Gastrocnemius medialis (tissue), 4 donors: ENCODE data around the gene UCK1. TPM values are rescaled to one million over a fixed set of nuclear protein-coding genes. Genes with fewer than 3 reads are reported as not detected.
A peak's percentile ranks its signal among the peaks of the same experiment; 100 is the strongest.
"Not testable (repeated sequence)": the region's sequence is repeated elsewhere in the genome, so short reads cannot be mapped to it uniquely, and the experiment has no call there.

Experiments
- ATAC-seq, 2 donors: fragments of 150-250 bp; one replicate each; pipeline ENCODE4 v1.9.1; 2016
- DNase-seq, 2 donors: peaks; one replicate each; pipeline ENCODE4 v3.0.0-alpha.2; 2019
- H3K27ac ChIP-seq, 4 donors: fragments of 200-600 bp; sonication (generic); 1 replicate in 1 of 4; 2 replicates in 3 of 4; pipeline ENCODE4 v1.5.1; 2016 to 2018; ENCODE audit warnings: mild to moderate bottlenecking in 2 of 4, moderate library complexity in 1 of 4
- H3K27me3 ChIP-seq, 3 donors: fragments of 200-600 bp; sonication (generic) in 2 of 3; 1 replicate in 1 of 3; 2 replicates in 2 of 3; pipeline versions ENCODE4 v1.5.1 to v1.6.0; 2016 to 2019; ENCODE audit warnings: mild to moderate bottlenecking in 1 of 3, moderate library complexity in 1 of 3
- H3K36me3 ChIP-seq, 2 donors: fragments of 200-600 bp; sonication (generic) in 1 of 2; one replicate each; pipeline ENCODE4 v1.5.1; 2017 to 2018
- H3K4me1 ChIP-seq, 2 donors: fragments of 200-600 bp; sonication (generic) in 1 of 2; one replicate each; pipeline ENCODE4 v1.5.1; 2016 to 2017; ENCODE audit warnings: mild to moderate bottlenecking in 2 of 2
- H3K4me3 ChIP-seq, 4 donors: fragments of 200-600 bp; sonication (generic) in 3 of 4; 1 replicate in 1 of 4; 2 replicates in 3 of 4; pipeline ENCODE4 v1.5.1; 2016 to 2019; ENCODE audit warnings: mild to moderate bottlenecking in 2 of 4
- H3K9me3 ChIP-seq, 3 donors: fragments of 200-600 bp; sonication (generic) in 2 of 3; 1 replicate in 1 of 3; 2 replicates in 2 of 3; pipeline ENCODE4 v1.5.1; 2016 to 2019
- POLR2A ChIP-seq, 2 donors: fragments of 450-650 bp; IDR thresholded peaks; one replicate each; pipeline ENCODE4 v1.6.1; 2017; ENCODE audit warnings: antibody characterized with exemption in 2 of 2, mild to moderate bottlenecking in 2 of 2, moderate library complexity in 2 of 2
- in situ Hi-C, 4 donors: fragments of 200-750 bp; cut with MboI; loops; one replicate each; pipeline versions ENCODE4 v1.15.0 to v1.8.0; 2017; ENCODE audit warnings: low sequenced_read_pairs in 4 of 4
- intact Hi-C: fragments of 100-400 bp; cut with DNase I; formaldehyde crosslinking; loops from one replicate; pipeline ENCODE4 v1.15.1; 2023; ENCODE audit warnings: low total_unique reads
- total RNA-seq, 4 donors: library from RNA; depleted of rRNA; stranded (reverse); fragments of >200 nt; gene quantifications; one replicate each; pipeline versions ENCODE4 v1.1.0 to v1.2.3, GENCODE V29; 2016
- TF ChIP-seq, protein P1 (sequence below), 5 experiments: fragments of 450-650 bp in 3 of 5; fragments of 200-600 bp in 2 of 5; sonication (generic) in 2 of 5; IDR thresholded peaks in 4 of 5; conservative IDR thresholded peaks in 1 of 5; 1 replicate in 4 of 5; 2 replicates in 1 of 5; pipeline ENCODE4 v1.5.1; 2016 to 2019; ENCODE audit warnings: antibody characterized with exemption in 5 of 5, mild to moderate bottlenecking in 3 of 5, moderate library complexity in 3 of 5

Gene UCK1
- total RNA-seq, 4 donors from 2014 or later = 39.7 to 86.9 (median 43.9) TPM

DNA sequence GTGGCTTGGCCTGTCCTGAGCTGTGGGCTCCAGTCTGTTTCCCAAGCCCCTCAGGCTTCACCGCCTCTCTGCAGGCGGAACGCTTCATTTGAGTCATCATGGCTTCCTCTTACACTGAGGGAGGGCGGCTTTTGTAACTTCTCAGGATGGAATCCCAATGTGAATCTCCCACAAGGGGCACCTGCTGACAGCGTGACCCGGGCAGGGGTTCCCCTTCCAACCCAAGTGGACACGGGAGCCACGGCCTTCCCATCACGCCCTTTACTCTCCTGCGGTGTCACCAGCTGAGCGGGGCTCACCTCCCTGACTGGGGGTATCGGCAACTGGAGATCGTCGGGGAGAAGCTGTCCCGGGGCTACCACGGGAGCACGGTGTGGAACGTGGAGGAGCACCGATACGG is 12.5 kb downstream of the UCK1 start:
- Histone ChIP-seq H3K9me3 (no peaks in the 10 kb centered on the region), H3K36me3 (peaks cover 0 to 70% of the 10 kb centered on the region in 2 donors), H3K4me1 (peaks cover 21 to 31% of the 10 kb centered on the region in 2 donors), H3K27me3 (no peaks in the 10 kb centered on the region), H3K4me3 (no peak overlapping the region), H3K27ac (peak overlapping the region; percentile 78 to 89 (median 82))
- in situ Hi-C loops (no loop called here), intact Hi-C loops (no loop called here)
- no peak for ATAC-seq
- TF ChIP-seq POLR2A (IDR thresholded peaks at IDR 0.05) = no peak
- TF ChIP-seq, protein P1, sequence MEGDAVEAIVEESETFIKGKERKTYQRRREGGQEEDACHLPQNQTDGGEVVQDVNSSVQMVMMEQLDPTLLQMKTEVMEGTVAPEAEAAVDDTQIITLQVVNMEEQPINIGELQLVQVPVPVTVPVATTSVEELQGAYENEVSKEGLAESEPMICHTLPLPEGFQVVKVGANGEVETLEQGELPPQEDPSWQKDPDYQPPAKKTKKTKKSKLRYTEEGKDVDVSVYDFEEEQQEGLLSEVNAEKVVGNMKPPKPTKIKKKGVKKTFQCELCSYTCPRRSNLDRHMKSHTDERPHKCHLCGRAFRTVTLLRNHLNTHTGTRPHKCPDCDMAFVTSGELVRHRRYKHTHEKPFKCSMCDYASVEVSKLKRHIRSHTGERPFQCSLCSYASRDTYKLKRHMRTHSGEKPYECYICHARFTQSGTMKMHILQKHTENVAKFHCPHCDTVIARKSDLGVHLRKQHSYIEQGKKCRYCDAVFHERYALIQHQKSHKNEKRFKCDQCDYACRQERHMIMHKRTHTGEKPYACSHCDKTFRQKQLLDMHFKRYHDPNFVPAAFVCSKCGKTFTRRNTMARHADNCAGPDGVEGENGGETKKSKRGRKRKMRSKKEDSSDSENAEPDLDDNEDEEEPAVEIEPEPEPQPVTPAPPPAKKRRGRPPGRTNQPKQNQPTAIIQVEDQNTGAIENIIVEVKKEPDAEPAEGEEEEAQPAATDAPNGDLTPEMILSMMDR (IDR thresholded peaks at IDR 0.05 in 4 of 5, conservative IDR thresholded peaks at IDR 0.05 in 1 of 5) = no peak
- no peak for DNase-seq

DNA sequence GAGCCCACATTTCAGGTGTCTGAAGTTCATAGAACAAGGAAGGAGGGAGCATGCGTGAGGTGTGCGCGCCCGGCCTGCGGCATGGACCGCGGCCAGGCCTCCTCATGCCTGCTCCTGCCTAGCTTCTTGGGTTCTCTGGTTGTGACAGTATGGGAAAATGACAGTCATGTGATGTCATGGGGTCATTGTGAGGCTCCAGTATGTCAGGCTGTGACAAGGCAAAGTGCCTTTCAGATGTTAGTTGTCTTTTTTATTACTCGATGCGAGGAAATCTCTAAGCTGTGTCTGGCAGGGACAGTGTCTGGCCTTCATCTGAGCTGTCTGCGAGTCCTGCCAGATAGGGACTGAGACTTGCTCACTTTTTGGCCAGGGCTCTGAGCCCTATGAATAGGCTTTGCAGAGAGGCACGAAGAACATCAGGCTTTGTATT is 13.3 kb downstream of the UCK1 start:
- ATAC-seq = peak; percentile 83
- DNase-seq = peak; percentile 44 to 76
- peaks cover 21 to 31% of the 10 kb centered on the region in 2 donors for H3K4me1 ChIP-seq
- in situ Hi-C loops = no loop called here
- H3K9me3 ChIP-seq = no peaks in the 10 kb centered on the region
- TF ChIP-seq POLR2A (IDR thresholded peaks at IDR 0.05) = no peak
- TF ChIP-seq, protein P1 (IDR thresholded peaks at IDR 0.05 in 4 of 5, conservative IDR thresholded peaks at IDR 0.05 in 1 of 5) = no peak
- peak overlapping the region; percentile 78 to 89 (median 82) for H3K27ac ChIP-seq
- no peaks in the 10 kb centered on the region for H3K27me3 ChIP-seq
- H3K36me3 ChIP-seq = peaks cover 0 to 69% of the 10 kb centered on the region in 2 donors
- no peak overlapping the region for H3K4me3 ChIP-seq
- intact Hi-C loops = no loop called here

DNA sequence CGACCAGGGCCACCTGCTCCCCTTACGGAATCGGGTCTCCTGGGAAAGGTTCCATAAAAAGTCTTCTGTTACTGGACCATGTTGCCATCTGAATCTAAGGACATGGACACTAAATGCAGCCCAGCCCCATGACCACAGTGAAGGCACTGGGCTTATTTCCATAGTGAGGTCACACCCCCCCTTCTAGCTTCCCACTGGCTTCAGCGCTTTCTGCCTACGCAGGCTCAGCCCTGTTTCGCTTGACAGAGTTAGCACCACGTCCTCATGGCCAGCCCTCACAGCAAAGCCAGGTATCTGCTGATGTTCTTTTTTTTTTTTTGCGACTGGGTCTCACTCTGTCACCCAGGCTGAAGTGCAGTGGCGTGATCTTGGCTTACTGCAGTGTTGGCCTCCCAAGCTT is 14.1 kb downstream of the UCK1 start:
- no peaks in the 10 kb centered on the region for H3K27me3 ChIP-seq
- H3K9me3 ChIP-seq = no peaks in the 10 kb centered on the region
- DNase-seq = peak; percentile 53 to 71
- peaks cover 0 to 66% of the 10 kb centered on the region in 2 donors for H3K36me3 ChIP-seq
- in situ Hi-C loops (no loop called here), intact Hi-C loops (no loop called here)
- peak; percentile 45 to 68 for ATAC-seq
- peak overlapping the region; percentile 78 to 89 (median 82) for H3K27ac ChIP-seq
- H3K4me1 ChIP-seq = peaks cover 21 to 31% of the 10 kb centered on the region in 2 donors
- H3K4me3 ChIP-seq = no peak overlapping the region
- TF ChIP-seq POLR2A (IDR thresholded peaks at IDR 0.05) = no peak
- TF ChIP-seq, protein P1 (IDR thresholded peaks at IDR 0.05 in 4 of 5, conservative IDR thresholded peaks at IDR 0.05 in 1 of 5) = no peak

DNA sequence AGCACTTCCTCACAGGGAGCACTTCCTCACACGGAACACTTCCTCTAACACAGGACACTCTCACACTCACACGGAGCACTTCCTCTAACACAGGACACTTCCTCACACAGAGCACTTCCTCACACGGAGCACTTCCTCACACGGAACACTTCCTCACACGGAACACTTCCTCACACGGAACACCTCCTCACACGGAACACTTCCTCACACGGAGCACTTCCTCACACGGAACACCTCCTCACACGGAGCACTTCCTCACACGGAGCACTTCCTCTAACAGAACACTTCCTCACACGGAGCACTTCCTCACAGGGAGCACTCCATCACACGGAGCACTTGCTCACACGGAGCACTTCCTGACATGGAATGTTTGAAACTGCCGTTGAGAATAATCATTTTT is 15.0 kb downstream of the UCK1 start:
- H3K36me3 ChIP-seq = peaks cover 0 to 66% of the 10 kb centered on the region in 2 donors
- H3K4me1 ChIP-seq = peaks cover 21 to 31% of the 10 kb centered on the region in 2 donors
- DNase-seq (no peak), ATAC-seq (no peak)
- H3K27ac ChIP-seq = peak overlapping the region in 3 of 4 donors; percentile 78 to 89 (median 86)
- no peak overlapping the region for H3K4me3 ChIP-seq
- intact Hi-C loops = no loop called here
- H3K27me3 ChIP-seq = no peaks in the 10 kb centered on the region
- no peaks in the 10 kb centered on the region for H3K9me3 ChIP-seq
- in situ Hi-C loops = no loop called here
- TF ChIP-seq, protein P1 (IDR thresholded peaks at IDR 0.05 in 4 of 5, conservative IDR thresholded peaks at IDR 0.05 in 1 of 5) = no peak
- TF ChIP-seq POLR2A (IDR thresholded peaks at IDR 0.05) = no peak

DNA sequence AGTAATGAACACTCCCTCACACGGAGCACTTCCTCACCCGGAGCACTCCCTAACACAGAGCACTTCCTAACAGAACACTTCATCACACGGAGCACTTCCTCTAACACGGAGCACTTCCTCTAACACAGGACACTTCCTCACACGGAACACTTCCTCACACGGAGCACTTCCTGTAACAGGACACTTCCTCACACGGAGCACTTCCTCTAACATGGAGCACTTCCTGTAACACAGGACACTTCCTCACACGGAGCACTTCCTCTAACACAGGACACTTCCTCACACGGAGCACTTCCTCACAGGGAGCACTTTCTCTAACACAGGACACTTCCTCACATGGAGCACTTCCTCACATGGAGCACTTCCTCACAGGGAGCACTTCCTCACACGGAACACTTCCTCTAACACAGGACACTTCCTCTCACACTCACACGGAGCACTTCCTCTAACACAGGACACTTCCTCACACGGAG is 15.5 kb downstream of the UCK1 start:
- DNase-seq, intact Hi-C loops, in situ Hi-C loops, H3K9me3 ChIP-seq, ATAC-seq, H3K27me3 ChIP-seq, H3K4me3 ChIP-seq: not testable (repeated sequence)
- H3K27ac ChIP-seq = peak overlapping the region in 3 of 4 donors; percentile 29 to 67 (median 60)
- H3K4me1 ChIP-seq = peaks cover 21 to 31% of the 10 kb centered on the region in 2 donors
- peaks cover 0 to 66% of the 10 kb centered on the region in 2 donors for H3K36me3 ChIP-seq
